Activated CD4-positive, alpha-beta T cell treated with anti-CD3 and anti-CD28 coated beads, Interleukin-2, amount 50 U/mL, for 1 hour (primary cell): Measurements from ENCODE around the gene ARID4B.
A peak's percentile ranks its signal among the peaks of the same experiment; 100 is the strongest.
"Not testable (repeated sequence)": the region's sequence is repeated elsewhere in the genome, so short reads cannot be mapped to it uniquely, and the experiment has no call there.

Experiments used
- DNase-seq: peaks from one replicate; pipeline ENCODE4 v3.0.0-alpha.2; 2020

ARID4B gene

DNA sequence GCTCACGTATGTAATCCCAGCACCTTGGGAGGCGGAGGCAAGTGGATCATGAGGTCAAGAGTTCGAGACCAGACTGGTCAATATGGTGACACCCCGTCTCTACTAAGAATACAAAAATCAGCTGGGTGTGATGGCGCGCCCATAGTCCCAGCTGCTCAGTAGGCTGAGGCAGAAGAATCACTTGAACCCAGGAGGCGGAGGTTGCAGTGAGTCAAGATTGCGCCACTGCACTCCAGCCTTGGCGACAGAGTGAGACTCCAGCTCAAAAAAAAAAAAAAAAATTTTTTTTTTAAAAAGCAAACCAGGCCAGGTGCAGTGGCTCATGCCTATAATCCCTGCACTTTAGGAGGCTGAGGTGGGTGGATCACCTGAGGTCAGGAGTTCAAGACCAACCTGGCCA, 168.7 kb downstream of the ARID4B start:
- not testable (repeated sequence) for DNase-seq

DNA sequence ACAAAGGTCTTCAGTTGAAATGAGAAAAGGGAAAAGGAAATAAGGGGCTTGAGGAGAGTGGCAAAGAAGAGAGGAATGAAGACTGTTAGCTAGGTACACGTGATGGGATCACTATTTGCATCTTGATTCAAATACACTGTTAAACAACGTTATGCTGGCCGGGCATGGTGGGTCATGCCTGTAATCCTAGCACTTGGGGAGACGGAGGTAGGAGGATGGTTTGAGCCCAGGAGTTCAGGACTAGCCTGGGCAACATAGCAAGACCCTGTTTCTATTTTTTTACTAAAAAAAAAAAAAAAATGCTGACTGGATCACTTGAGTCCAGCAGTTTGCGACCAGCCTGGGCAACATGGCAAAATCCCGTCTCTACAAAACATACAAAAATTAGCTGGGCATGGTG, 169.3 kb downstream of the ARID4B start:
- no peak for DNase-seq

DNA sequence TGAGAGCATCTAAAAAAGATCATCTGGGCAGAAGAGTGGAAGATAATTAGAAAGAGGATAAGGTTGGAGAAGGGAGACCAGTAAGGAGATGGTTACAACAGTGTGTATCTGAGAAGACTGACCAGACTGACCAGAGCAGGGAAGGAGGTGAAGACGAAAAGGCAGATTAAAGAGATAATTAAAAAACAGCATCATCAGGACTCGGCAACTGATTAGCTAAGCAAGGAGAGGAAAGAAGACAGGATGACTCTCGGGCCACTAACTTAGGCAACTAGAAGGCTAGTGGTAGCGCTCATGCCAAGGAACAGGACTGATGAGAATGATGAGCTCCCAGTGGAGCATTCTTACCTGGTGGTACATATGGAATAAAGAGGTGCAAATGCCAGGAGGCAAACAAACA, 170.8 kb downstream of the ARID4B start:
- no peak for DNase-seq

DNA sequence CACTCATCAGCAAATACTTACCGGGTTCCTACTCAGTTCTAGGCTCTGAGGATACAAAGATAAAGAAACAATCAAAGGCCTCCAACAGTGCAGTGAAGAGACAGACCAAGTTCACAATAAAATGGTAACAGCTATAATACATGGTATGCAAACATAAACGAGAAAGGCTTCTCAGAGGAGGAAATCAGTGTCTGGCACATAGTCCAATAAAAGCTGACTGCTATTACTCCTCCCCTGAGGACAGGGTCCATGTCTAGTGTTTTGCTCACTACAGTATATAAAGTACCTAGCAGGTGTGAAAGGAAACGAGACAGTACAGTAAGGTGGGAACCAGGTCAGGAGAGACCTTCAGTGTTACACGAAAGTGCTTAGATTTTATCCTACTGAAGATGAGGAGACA, 171.2 kb downstream of the ARID4B start:
- DNase-seq, result no peak

DNA sequence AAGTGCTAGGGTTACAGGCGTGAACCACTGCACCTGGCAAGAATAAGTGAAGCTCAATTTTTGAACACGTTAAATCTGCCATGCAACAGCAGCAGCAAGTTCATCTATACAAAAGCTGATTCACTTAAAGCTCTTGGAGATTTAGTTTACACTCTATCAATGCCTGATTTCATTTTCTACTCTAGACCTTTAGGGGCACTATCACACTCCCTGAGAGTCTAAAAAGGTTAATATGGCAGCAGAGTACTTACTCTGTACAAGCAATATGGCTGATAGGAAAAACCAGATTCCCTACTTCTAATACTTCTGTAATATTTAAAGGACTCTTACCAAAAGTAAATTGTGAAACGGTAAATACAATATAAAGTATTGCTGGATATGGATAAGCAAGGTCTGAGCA, 171.7 kb downstream of the ARID4B start:
- DNase-seq, result no peak

DNA sequence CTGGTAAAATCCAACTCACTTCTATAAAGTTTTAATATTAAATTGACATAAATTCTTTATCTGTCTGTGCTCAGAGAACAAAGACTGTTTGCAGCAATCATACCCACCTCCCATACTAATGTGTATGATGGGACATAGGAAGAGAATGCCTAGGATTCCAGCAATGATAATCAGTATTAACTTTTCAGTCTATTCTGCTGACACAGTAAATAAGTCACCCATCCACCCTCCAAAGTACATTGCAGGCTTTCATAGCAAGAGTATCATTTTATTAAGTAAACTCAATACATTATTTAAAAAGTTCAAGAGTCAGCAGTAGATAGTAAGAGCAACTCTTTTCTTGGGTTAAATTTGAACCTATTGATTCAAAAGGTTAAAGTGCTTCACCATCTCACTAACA, 175.7 kb downstream of the ARID4B start:
- DNase-seq, result no peak

DNA sequence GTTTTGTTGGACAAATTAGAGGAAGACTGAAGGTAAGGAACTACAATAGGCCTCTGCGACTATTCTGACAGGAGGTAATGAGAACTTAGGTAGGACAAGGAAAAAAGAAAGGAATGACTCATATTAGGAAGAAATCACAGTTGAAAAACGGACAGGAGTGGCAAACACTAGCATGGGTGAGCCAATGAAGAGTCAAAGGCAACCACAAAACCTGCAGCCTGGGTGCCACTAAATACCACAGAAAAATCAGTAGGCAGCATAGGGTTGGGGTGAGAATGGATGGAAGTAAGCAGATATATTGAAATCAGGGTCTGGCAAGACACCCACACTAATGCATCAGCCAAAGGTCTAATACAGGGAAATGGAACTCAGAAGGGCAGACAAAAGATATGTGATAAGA, 176.9 kb downstream of the ARID4B start:
- no peak for DNase-seq

DNA sequence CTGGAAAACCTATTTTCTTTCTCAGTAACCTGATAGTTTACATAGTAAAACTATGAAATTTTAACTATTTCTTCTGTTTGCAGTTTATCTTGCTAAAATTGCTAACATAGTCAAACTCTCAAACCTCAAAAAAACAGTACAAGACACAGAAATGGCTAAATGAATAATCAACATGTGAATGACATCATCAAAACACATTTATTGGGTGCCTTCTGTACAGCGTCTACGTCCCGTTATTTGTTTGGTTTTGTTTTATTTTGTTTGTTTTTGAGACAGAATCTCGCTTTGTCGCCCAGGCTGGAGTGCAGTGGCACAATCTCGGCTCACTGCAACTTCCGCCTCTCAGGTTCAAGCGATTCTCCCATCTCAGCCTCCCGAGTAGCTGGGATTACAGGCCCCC, 178.2 kb downstream of the ARID4B start:
- no peak for DNase-seq

DNA sequence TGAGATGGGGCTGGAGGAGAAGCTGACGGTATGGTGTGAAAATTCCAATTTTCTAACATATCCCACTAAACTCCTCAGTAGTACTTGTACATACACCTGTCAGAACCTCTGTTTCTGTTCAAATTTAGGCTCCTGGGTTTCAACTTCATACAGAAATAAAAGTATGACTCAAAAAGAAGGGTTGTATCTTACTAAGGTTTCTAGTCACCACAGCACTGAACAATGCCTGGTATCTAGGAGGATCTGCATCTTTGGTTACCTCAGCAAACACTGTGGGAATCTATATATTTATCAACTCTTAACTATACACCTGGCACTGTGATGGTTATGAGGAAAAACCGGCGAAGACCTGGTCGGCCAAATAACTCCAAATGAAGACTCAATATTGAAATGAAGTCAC, 180.7 kb downstream of the ARID4B start:
- no peak for DNase-seq

DNA sequence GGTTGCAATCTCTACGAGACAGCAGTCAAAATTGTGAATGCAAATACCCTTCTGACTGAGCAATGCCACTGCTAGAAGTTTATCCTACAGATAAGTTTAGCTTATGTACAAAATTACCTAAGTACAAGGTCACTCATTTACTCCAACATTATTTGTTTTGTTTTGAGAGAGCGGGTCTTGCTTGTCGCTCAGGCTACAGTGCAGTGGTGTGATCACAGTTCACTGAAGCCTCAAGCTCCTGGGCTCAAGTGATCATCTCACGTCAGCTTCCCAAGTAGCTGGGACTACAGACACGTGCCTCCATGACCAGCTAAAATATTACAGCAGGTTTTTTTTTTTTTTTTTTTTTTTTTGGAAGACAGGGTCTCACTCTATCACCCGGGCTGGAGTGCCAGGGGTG, 182.3 kb downstream of the ARID4B start:
- no peak for DNase-seq

DNA sequence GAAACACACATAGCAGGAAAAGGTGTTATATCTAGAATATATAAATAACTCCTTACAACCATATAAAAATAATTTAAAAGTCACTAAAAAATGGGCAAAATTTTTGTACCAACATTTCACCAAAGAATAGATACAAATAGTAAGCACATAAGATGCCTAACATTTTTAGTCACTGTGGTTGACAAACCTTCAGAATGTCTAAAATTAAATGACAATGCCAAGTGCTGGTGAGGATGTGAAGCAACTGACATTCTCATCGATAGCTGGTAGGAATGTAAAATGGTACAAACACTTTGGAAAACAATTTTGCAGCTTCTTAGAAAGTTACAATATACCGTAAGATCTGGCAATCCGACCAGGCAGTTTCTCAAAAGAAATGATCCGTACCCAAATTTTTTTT, 185.0 kb downstream of the ARID4B start:
- DNase-seq, result no peak

DNA sequence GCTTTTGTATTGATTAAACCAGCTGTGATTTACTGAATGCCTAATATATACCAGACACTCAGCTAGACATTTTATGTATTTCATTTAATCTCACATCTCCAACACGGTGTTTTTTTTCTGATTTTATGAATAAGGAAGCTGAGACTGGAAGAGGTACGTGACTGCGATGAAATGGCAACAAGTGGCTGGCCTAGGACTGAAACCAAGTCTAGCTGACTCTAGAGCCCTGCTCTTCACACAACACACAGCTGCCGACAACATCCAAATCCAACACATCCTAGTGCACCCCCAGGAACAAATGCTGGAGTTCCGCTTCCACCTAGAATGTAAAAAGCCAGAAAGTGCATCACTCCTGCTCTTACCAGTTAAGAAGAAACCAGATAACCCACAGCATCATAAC, 188.7 kb downstream of the ARID4B start:
- DNase-seq, result no peak

DNA sequence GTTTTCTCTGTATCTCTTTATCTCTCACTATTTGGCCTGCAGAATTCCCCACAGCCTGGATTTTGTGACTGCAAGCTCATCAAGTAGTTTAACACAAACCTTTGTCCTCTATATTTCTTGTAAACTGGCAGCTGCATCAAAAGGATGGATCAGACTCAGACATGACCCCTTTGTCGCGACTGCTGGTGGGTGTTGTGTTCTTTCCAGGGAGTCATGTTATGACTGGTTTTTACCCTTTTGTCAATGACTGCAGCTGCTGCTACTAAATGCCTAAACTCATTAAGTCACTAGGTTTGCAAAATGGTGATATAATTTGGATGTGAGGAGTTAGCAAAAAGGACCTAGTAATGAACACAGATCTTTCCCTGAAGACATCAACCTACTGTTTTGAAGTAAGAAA, 189.2 kb downstream of the ARID4B start:
- no peak for DNase-seq

DNA sequence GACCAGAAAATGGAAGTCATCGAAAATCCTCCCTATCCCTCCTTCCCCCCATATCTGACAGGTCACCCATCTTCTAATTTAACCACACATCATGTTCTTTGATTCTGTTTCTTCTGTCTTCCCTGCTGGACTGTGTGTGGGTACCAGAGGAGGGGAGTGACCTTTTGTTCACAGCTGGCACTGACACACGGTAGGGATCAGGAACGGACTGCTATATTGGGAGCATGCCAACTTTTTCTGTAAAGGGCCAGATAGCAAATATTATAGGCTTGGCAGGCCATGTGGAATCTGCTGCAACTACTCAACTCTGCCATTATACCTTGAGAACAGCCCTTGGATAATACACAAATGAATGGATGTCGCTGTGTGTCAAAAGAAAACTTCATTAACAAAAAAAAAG, 191.9 kb downstream of the ARID4B start:
- no peak for DNase-seq

DNA sequence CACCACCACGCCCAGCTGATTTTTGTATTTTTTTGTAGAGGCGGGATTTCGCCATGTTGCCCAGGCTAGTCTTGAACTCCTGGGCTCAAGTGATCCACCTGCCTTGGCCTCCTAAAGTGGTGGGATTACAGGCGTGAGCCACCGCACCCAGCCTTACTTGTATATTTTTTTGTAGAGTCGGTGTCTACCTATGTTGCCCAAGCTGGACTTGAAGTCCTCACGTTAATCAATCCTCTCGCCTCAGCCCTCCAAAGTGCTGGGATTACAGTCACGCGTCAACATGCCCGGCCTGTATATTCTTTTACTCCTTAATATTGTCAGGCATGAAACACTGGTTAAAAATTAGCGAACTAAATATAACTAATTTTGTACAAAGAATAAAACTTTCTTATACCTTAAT, 193.8 kb downstream of the ARID4B start:
- DNase-seq, result no peak

DNA sequence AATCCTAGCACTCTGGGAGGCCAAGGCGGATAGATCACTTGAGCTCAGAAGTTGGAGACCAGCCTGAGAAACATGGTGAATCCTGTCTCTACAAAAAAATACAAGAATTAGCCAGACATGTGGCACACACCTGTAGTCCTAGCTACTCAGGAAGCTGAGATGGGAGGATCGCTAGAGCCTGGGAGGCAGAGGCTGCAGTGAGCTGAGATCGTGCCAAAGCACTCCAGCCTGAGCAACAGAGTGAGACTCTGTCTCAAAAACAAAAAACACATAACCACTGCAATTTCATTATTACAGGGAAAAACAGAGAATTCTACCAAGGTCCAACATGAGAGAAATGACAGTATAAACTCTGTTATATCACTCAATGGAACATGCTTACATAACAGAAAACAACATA, 194.9 kb downstream of the ARID4B start:
- DNase-seq, result no peak

DNA sequence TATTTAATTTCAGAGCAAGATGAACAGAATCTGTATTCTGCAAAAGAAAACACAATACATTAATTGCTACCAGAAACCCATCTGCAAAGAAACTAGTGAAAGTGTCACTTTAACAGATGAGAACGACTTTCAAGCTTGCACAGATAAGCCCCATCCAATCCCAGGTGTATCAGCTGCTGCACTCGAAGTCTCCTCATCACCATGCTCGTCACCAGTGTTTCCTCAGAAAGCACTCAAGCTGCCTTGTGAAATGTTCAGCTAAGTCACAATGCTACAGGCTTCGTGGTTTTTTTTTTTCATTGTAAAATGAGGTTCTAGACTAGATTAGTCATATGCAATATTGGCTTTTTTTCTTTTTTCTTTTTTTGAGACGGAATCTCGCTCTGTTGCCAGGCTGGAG, 196.0 kb downstream of the ARID4B start:
- no peak for DNase-seq

DNA sequence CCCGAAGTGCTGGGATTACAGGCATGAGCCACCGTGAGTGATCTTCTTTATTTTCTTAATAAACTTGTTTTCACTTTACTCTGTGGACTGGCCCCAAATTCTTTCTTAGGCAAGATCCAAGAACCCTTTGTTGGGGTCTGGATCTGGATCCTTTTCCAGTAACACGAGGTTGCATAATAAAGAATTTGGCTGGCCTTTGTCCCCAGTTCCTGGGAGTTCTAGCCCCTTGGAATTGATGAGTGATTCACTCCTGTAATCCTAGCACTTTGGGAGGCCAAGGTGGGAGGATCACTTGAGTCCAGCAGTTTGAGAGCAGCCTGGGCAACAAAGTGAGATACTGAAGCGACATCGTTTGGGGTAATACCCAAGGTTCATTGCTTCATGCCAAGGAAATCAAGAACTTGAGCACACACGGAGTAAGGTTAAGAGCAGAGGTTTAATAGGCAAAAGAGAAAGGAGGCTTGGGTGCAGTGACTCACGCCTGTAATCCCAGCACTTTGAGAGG, 197.2 kb downstream of the ARID4B start:
- DNase-seq, result no peak

DNA sequence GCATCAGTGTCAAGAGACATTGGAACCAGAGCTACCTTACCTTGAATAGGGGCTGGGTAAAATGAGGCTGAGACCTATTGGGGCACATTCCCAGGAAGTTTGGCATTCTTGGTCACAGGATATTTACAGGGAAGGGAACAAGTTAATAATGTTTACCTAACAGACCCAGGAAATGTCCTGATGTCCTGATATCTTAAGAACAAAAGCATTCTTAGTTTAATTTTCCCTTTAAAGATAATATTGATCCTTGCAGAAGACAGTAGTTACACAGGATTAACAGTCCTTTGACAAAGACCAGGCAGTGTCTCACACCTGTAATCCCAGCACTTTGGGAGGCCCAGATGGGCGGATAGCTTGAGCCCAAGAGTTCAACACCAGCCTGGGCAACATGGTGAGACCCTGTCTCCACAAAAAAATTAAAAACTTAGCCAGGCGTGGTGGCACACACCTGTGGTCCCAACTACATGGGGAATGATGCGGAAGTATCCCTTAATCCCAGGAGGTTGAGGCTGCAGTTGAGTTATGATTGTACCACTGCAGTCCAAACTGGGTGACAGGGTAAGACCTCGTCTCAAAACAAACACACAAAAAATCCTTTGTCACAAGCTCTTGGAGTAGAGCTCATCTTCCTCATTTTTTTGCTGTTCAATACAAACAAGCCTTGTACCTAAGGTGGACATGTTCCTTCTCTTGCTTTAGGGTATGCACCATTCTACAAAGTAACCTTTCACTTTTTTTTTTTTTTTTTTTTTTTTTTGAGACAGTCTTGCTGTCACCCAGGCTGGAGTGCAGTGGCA, 198.0 kb downstream of the ARID4B start:
- DNase-seq, result no peak

DNA sequence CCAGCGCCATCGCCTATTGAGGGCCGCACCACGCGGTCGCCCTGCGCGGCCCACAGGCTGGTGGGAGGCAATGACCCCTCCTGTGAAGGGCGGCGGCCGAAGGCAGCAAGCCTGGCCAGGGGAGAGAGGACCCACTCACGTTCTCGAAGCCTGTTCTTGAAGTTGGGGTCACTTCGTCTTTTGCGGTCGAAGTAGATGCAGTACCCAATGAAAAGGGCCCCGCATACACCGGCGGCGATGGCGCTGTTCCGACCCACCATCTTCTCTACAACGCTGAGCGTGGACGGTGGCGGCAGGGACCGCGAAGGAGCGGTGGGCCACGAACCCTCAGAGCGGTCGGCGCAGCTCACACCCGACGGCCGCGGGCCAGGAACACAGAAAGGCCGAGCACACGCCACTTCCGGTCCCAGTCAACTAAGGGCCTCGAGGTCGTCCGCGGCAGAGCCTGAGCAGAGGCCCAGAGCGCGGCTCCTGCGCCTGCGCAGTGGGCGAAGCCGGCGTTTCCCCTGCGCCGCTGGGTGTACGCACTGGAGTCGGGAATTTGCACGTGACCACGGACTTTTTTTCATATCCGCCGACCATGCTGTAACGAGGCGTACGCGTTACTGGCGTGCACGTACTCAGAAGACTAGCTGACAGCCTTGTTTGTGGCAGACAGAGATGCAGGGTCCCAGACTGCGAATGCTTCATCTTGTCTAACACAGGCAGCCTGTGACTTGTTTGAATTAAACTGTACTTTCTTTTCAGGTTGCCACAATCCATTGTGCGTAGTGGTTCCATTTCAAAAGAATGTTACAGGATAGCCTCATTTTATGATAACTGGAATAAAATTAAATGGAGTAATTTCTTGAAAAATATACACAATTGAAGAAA, 199.3 kb downstream of the ARID4B start, which contains the start of gene TOMM20:
TSS of gene TOMM20 (minus strand) at position 382 of the 873 bp plus-strand sequence. CDS start at position 260, 122 bp downstream.
- peak; percentile 90 for DNase-seq

DNA sequence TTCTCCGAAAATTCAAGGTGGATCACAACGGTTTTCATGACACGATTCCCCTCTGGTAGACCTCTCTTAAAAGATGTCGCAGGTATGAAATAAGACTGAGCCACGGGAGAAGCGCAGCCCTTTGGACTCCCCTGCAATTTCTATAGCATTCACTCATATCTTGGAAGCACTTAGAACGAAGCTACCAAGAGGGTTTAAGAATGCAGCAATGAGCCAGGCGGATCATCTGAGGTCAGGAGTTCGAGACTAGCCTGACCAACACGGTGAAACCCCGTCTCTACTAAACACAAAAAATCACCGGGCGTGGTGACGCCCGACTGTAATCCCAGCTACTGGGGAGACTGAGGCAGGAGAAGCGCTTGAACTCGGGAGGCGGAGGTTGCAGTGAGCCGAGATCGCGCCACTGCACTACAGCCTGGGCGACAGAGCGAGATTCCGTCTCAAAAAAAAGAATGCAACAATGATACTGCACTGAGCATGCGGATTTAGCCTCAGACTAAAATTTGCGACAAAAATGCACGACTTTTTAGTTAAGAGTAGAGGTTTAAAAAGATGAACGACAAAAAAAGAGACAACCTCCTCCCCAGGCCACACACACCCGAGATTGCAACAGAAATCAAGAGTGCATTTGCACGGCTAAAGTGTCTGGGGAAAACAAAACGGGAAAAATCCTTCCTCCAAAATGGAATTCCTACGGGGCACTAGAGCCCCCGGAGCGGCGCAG, 200.1 kb downstream of the ARID4B start:
- no peak for DNase-seq

DNA sequence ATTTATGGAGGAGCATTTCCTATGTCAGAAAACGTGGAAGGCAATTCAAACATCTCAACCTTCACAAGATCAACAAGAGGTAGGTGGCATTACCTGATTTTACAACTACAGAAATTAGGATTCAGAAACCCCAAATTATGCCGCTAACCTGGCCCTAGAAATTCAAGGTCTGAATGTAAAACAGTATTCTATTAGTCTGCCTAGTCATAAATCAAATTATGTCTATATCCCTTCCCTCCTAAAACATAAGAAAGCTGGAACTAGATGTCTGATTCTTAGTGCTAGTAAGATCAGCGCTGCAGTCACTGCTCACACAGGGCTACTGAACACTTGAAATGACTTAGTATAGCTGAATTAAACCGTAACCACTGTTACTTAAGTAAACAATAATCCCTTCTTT, 200.8 kb downstream of the ARID4B start:
- no peak for DNase-seq

DNA sequence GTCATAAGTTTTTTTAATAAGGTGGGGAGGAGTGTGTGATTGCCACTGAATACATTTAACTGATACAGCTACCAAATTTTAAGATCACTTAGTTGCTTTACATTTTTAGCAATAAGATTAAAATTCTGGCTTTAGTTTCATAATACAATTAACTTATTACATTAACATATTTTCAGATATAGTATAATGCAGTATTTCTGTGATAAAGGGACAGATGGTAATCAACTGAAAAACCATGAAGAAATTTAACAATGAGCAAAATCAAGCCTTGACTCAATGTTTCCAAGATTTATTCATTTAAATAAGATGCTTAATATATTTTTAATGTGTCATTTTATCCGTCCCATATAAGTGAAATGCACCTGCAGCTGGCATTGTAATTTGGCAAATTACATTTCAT, 203.3 kb downstream of the ARID4B start:
- no peak for DNase-seq
